Measurements from ENCODE around the gene RGL3.

GRCh38 chr19:11452620-11453310, 33.7 kb upstream of the RGL3 start:
- TF ChIP-seq CTCF (conservative IDR thresholded peaks at IDR 0.05) (no peak; the same call in 1 of the 2 replicates), EZH2 (IDR thresholded peaks at IDR 0.05; ENCODE audit: low read depth) (no peak)

Data from PC-9 (cell line).